ENCODE measurements around the gene AJM1. TPM values are rescaled to one million over a fixed set of nuclear protein-coding genes. Genes with fewer than 3 reads are reported as not detected.
A peak's percentile ranks its signal among the peaks of the same experiment; 100 is the strongest.

Gene AJM1
- total and polyA plus RNA-seq, 7 donors, result 1.3 to 4.9 (median 2.0) TPM

DNA sequence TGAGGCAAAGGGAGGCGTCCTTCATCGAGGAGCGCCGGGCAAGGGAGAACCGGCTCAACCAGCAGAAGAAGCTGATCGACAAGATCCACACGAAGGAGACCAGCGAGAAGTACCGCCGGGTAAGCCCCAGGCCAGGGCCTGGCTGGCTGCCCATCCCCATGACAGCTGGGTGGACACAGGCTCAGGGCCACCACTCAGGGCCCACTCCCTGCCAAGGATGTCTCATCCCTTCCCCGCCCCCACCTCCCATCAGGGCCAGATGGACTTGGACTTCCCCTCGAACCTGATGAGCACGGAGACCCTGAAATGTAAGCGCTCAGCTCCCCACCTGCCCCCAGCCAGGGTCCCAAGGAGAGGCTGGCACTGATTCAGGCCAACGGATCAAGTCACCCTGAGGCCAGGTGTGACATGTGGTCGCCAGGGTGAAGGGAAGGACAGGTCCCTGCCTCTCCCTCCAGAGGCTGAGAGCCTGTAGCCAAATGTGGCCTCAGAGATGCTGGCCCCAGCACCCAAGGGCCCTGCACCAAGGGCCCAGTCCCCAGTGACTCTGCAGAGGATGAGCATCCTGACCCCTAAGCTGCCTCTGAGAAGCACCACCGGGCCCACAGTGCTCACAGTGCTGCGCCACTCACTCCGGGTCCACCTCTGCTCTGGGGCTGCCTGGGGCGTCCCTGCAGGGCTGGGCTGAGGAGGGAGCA is 37.6 kb upstream of the AJM1 start:
- peaks cover 25% of the 10 kb centered on the region for H3K4me1 ChIP-seq
- TF ChIP-seq, protein P1, sequence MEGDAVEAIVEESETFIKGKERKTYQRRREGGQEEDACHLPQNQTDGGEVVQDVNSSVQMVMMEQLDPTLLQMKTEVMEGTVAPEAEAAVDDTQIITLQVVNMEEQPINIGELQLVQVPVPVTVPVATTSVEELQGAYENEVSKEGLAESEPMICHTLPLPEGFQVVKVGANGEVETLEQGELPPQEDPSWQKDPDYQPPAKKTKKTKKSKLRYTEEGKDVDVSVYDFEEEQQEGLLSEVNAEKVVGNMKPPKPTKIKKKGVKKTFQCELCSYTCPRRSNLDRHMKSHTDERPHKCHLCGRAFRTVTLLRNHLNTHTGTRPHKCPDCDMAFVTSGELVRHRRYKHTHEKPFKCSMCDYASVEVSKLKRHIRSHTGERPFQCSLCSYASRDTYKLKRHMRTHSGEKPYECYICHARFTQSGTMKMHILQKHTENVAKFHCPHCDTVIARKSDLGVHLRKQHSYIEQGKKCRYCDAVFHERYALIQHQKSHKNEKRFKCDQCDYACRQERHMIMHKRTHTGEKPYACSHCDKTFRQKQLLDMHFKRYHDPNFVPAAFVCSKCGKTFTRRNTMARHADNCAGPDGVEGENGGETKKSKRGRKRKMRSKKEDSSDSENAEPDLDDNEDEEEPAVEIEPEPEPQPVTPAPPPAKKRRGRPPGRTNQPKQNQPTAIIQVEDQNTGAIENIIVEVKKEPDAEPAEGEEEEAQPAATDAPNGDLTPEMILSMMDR (IDR thresholded peaks at IDR 0.05), result no peak

DNA sequence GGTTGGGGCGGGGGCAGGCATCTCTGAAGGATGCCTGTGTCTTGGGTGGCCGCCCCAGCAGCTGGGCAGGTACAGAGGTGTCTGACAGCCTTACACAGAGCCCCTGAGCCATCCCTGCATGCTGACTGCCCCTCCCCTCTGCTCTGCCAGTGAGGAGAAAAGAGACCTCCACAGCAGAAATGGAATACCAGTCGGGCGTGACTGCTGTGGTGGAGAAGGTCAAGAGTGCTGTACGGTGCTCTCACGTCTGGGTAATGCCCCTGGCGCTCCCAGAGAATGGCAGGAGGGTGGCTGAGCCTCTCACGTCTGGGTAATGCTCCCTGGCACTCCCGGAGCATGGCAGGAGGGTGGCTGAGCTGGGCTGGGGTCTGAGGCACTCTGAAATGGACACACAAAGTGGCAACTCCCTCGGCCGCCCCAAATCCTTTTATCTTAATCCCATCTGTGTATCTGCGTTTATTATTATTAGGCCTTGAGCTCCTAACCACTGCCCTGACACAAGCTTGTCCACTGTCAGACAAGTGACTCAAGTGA is 37.0 kb upstream of the AJM1 start:
- WGBS, 3 donors, result 92 to 94% (median 93%) methylated on average over 11 to 12 of the region's 12 CpGs
- Histone ChIP-seq H3K27ac (no peak overlapping the region), H3K9me3 (no peaks in the 10 kb centered on the region), H3K4me1 (peaks cover 28% of the 10 kb centered on the region), H3K27me3 (ENCODE audit: insufficient read depth in 3 of 3, low read length in 2 of 3) (peaks cover 0 to 17% (median 0%) of the 10 kb centered on the region in 3 donors), H3K4me3 (no peak overlapping the region), H3K36me3 (ENCODE audit: insufficient read depth in 1 of 2, low read depth in 1 of 2) (peaks cover 0 to 8% of the 10 kb centered on the region in 2 donors)
- TF ChIP-seq, protein P1 (IDR thresholded peaks at IDR 0.05), result no peak
- intact Hi-C loops (cut with DNase I), result no loop called here
- ATAC-seq, result no peak
- DNase-seq, result no peak

More for the DNA sequence above, 37.6 kb upstream of the AJM1 start:
- no peak for ATAC-seq
- Histone ChIP-seq H3K27me3 (ENCODE audit: insufficient read depth in 3 of 3, low read length in 2 of 3) (peaks cover 0 to 23% (median 0%) of the 10 kb centered on the region in 3 donors), H3K4me3 (no peak overlapping the region), H3K36me3 (ENCODE audit: insufficient read depth in 1 of 2, low read depth in 1 of 2) (peaks cover 0 to 2% of the 10 kb centered on the region in 2 donors), H3K9me3 (no peaks in the 10 kb centered on the region), H3K27ac (no peak overlapping the region)
- DNase-seq, result no peak
- intact Hi-C loops (cut with DNase I), result no loop called here
- WGBS, 3 donors, result 63 to 68% (median 65%) methylated on average over 19 to 20 of the region's 20 CpGs

DNA sequence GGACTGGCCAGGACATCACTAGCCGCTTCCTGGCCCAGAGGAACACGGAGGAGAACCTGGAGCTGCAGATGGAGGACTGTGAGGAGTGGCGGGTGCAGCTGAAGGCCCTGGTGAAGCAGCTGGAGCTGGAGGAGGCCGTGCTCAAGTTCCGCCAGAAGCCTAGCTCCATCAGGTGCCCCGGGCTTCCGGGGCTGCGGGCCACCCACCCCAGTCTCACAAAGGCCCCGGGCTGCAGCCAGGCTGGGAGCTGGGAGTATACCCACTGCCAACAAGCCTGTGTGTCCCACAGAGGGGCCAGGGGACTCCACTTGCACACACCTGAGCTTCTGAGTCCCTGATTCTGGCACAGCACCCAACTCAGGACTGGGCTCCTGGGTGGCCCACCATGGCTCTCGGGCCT is 36.2 kb upstream of the AJM1 start:
- DNase-seq (no peak), ATAC-seq (no peak)
- H3K4me1 ChIP-seq, result peaks cover 36% of the 10 kb centered on the region
- TF ChIP-seq, protein P1 (IDR thresholded peaks at IDR 0.05), result no peak
- no peak overlapping the region for H3K27ac ChIP-seq
- peaks cover 0 to 9% (median 0%) of the 10 kb centered on the region in 3 donors for H3K27me3 ChIP-seq (ENCODE audit: insufficient read depth in 3 of 3, low read length in 2 of 3)
- H3K4me3 ChIP-seq, result no peak overlapping the region
- no peaks in the 10 kb centered on the region for H3K9me3 ChIP-seq
- intact Hi-C loops (cut with DNase I), result no loop called here
- WGBS, 3 donors, result 95 to 100% (median 95%) methylated on average over 7 to 10 of the region's 10 CpGs
- H3K36me3 ChIP-seq (ENCODE audit: insufficient read depth in 1 of 2, low read depth in 1 of 2), result peaks cover 0 to 10% of the 10 kb centered on the region in 2 donors

DNA sequence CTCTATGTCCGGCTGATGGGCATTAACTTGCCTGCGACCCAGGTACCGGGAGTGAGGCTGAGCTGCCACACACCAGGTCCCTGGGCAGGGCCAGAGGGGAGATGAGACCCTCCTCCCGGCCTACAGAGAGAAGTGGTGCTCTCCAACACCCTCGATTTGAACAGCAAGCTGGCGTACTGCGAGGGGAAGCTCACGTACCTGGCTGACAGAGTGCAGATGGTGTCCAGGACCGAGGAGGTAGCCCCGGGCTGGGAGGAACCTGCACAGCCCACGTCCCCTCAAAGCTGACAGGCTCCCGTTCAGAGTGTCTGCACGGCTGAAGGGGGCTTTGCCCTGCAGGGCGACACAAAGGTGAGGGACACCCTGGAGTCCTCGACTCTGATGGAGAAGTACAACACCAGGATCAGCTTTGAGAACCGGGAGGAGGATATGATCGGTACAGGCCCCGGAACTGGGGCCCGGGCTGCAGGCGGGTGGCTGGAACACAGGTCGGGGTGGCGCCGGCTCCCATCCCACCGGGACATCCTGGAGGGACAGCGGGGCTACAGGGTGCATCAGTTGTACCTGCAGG is 35.6 kb upstream of the AJM1 start:
- H3K27me3 ChIP-seq (ENCODE audit: insufficient read depth in 3 of 3, low read length in 2 of 3), result peaks cover 0 to 2% (median 0%) of the 10 kb centered on the region in 3 donors
- H3K9me3 ChIP-seq, result no peaks in the 10 kb centered on the region
- DNase-seq (no peak), ATAC-seq (peak in 3 of 4 donors; percentile 2 to 6 (median 4))
- H3K4me3 ChIP-seq, result peak overlapping the region; percentile 94
- peaks cover 36% of the 10 kb centered on the region for H3K4me1 ChIP-seq
- intact Hi-C loops (cut with DNase I), result loop anchor here in 1 of 2 donors (1.0 kb wide), 1 partner anchor 15 kb away; the partner anchor contains the start of gene TMEM141
- TF ChIP-seq, protein P1 (IDR thresholded peaks at IDR 0.05), result no peak
- H3K27ac ChIP-seq, result peak overlapping the region; percentile 87
- WGBS, 3 donors, result 71 to 78% (median 74%) methylated on average over 25 of the region's 25 CpGs
- H3K36me3 ChIP-seq (ENCODE audit: insufficient read depth in 1 of 2, low read depth in 1 of 2), result peaks cover 0 to 10% of the 10 kb centered on the region in 2 donors
